Panc1 (cell line): ENCODE data around the gene FAM8A1. TPM values are rescaled to one million over a fixed set of nuclear protein-coding genes. Genes with fewer than 3 reads are reported as not detected.

Experiments used
- ATAC-seq: fragments of 200-7000 bp; cut with Tn5 transposase; 2 replicates; pipeline ENCODE4 v1.9.1; 2020; ENCODE audit warnings: mild to moderate bottlenecking, moderate library complexity
- BruUV-seq: library from RNA; stranded (reverse); fragments of 400-500 nt; replicated peaks from 2 replicates; lab custom pipeline; 2021; lab: Mats Ljungman, UMichigan
- CTCF ChIA-PET: fragments of 300-600 bp; sonication (Branson Sonifier 250); formaldehyde crosslinking; loops from one replicate; lab custom pipeline; 2022; ENCODE audit warnings: antibody characterized with exemption; lab: Charles Lee
- POLR2A ChIA-PET: fragments of 300-600 bp; sonication (Branson Sonifier 250); formaldehyde crosslinking; loops from one replicate; lab custom pipeline; 2022; ENCODE audit warnings: antibody characterized with exemption; lab: Charles Lee
- DNase-seq: peaks from one replicate; pipeline ENCODE4 v3.0.0-alpha.2; 2010; ENCODE audit warnings: low read depth, low spot score
- H3K27ac ChIP-seq: 2 replicates; pipeline ENCODE4 v1.5.1; 2011; ENCODE audit warnings: mild to moderate bottlenecking, low read length, inconsistent platforms
- H3K27me3 ChIP-seq: fragments of 200-500 bp; sonication (Bioruptor generic); 2 replicates; pipeline ENCODE4 v1.6.0; 2014; ENCODE audit warnings: low read length, inconsistent platforms; ENCODE audit not compliant: control insufficient read depth, insufficient read depth
- H3K36me3 ChIP-seq: fragments of 200-500 bp; sonication (Bioruptor generic); 2 replicates; pipeline ENCODE4 v1.5.1; 2014; ENCODE audit warnings: inconsistent platforms, mild to moderate bottlenecking, low read length, moderate library complexity; ENCODE audit not compliant: control insufficient read depth, insufficient read depth
- H3K4me1 ChIP-seq: 2 replicates; pipeline ENCODE4 v1.5.1; 2011; ENCODE audit warnings: inconsistent platforms, mild to moderate bottlenecking, low read length, moderate library complexity; ENCODE audit not compliant: control insufficient read depth, insufficient read depth
- H3K4me3 ChIP-seq, 2 experiments: 2 replicates each; pipeline ENCODE4 v1.5.1; 2011 to 2012; ENCODE audit warnings: low read depth in 2 of 2, low read length in 2 of 2, mild to moderate bottlenecking in 2 of 2, inconsistent platforms in 1 of 2, moderate library complexity in 1 of 2
- H3K9me3 ChIP-seq: fragments of 200-500 bp; sonication (Bioruptor generic); 2 replicates; pipeline ENCODE4 v1.5.1; 2014; ENCODE audit warnings: low read depth, mild to moderate bottlenecking, inconsistent platforms, low read length, moderate library complexity; ENCODE audit not compliant: control insufficient read depth, insufficient read depth
- POLR2AphosphoS5 ChIP-seq: IDR thresholded peaks from 2 replicates; pipeline ENCODE4 v1.6.1; 2012; ENCODE audit warnings: mild to moderate bottlenecking, low read depth, low read length, moderate library complexity
- SIN3A ChIP-seq: IDR thresholded peaks from 2 replicates; pipeline ENCODE4 v1.6.1; 2012; ENCODE audit warnings: low read depth, mild to moderate bottlenecking, low read length, moderate library complexity, borderline replicate concordance; ENCODE audit not compliant: insufficient read depth
- TCF7L2 ChIP-seq: IDR thresholded peaks from 2 replicates; pipeline ENCODE4 v1.6.1; 2011; ENCODE audit warnings: mild to moderate bottlenecking, low read depth, low read length, inconsistent platforms
- in situ Hi-C: cut with HindIII; loops from 2 replicates; pipeline ENCODE4 v1.10.0; 2016; ENCODE audit warnings: low sequenced_read_pairs, low pct_unique_long_range_greater_than_20kb
- intact Hi-C: fragments of 100-400 bp; cut with micrococcal nuclease; formaldehyde crosslinking; loops from one replicate; pipeline ENCODE4 v1.10.0; 2022; ENCODE audit not compliant: unreplicated experiment
- total RNA-seq: library from RNA; stranded (reverse); gene quantifications from one replicate; pipeline ENCODE4 v1.2.1, GENCODE V29; 2021; ENCODE audit not compliant: unreplicated experiment
- TF ChIP-seq, protein P1 (sequence below), 2 experiments: IDR thresholded peaks; 2 replicates each; pipeline ENCODE4 v1.6.1; 2011 to 2012; ENCODE audit warnings: low read depth in 2 of 2, control low read depth in 1 of 2, low read length in 1 of 2, mild to moderate bottlenecking in 1 of 2, moderate library complexity in 1 of 2; ENCODE audit not compliant: insufficient read depth in 1 of 2
- TF ChIP-seq, protein P2 (sequence below): fragments of 450-650 bp; IDR thresholded peaks from 2 replicates; pipeline ENCODE4 v1.5.1; 2017; ENCODE audit warnings: mild to moderate bottlenecking

Gene FAM8A1
- total RNA-seq, 1 experiment from 2014 or later, result 9.3 TPM

DNA sequence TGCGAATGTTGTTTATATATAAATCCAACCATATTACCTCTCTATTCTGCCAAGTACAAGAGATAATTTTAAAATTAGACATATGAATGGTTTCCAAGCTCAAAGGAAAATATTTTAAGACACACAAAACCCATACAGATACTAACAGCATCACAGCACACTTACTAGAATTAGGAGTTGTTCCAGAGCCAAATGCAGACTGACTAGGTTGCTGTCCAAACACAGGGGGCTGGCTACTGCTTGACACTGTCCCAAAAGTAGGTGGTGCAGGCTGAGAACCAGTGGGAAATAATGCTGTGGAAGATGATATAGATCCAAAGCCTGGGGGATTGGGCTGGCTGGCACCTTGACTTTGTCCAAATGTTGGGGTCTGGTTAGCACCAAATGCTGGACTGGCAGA is 24.3 kb downstream of the FAM8A1 start:
- peaks cover 54% of the 10 kb centered on the region for H3K36me3 ChIP-seq
- no peaks in the 10 kb centered on the region for H3K9me3 ChIP-seq
- in situ Hi-C loops (no loop called here), intact Hi-C loops (no loop called here)
- TF ChIP-seq, protein P1, sequence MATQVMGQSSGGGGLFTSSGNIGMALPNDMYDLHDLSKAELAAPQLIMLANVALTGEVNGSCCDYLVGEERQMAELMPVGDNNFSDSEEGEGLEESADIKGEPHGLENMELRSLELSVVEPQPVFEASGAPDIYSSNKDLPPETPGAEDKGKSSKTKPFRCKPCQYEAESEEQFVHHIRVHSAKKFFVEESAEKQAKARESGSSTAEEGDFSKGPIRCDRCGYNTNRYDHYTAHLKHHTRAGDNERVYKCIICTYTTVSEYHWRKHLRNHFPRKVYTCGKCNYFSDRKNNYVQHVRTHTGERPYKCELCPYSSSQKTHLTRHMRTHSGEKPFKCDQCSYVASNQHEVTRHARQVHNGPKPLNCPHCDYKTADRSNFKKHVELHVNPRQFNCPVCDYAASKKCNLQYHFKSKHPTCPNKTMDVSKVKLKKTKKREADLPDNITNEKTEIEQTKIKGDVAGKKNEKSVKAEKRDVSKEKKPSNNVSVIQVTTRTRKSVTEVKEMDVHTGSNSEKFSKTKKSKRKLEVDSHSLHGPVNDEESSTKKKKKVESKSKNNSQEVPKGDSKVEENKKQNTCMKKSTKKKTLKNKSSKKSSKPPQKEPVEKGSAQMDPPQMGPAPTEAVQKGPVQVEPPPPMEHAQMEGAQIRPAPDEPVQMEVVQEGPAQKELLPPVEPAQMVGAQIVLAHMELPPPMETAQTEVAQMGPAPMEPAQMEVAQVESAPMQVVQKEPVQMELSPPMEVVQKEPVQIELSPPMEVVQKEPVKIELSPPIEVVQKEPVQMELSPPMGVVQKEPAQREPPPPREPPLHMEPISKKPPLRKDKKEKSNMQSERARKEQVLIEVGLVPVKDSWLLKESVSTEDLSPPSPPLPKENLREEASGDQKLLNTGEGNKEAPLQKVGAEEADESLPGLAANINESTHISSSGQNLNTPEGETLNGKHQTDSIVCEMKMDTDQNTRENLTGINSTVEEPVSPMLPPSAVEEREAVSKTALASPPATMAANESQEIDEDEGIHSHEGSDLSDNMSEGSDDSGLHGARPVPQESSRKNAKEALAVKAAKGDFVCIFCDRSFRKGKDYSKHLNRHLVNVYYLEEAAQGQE (IDR thresholded peaks at IDR 0.05; ENCODE audit: insufficient read depth in 1 of 2, low read depth in 2 of 2, low read length in 1 of 2), result no peak
- TF ChIP-seq TCF7L2, result no peak
- TF ChIP-seq, protein P2, sequence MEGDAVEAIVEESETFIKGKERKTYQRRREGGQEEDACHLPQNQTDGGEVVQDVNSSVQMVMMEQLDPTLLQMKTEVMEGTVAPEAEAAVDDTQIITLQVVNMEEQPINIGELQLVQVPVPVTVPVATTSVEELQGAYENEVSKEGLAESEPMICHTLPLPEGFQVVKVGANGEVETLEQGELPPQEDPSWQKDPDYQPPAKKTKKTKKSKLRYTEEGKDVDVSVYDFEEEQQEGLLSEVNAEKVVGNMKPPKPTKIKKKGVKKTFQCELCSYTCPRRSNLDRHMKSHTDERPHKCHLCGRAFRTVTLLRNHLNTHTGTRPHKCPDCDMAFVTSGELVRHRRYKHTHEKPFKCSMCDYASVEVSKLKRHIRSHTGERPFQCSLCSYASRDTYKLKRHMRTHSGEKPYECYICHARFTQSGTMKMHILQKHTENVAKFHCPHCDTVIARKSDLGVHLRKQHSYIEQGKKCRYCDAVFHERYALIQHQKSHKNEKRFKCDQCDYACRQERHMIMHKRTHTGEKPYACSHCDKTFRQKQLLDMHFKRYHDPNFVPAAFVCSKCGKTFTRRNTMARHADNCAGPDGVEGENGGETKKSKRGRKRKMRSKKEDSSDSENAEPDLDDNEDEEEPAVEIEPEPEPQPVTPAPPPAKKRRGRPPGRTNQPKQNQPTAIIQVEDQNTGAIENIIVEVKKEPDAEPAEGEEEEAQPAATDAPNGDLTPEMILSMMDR, result no peak
- no peak for TF ChIP-seq SIN3A
- no peak for TF ChIP-seq POLR2AphosphoS5
- ChIA-PET CTCF (no interaction called here), POLR2A (interaction anchor here (0.6 kb wide), 1 partner anchor 231 kb away, joined by 3 read pairs; the partner anchor contains the start of gene CAP2)
- DNase-seq (no peak), ATAC-seq (no peak)
- BruUV-seq, result no TSS peak
- H3K27ac ChIP-seq, result no peak overlapping the region
- no peaks in the 10 kb centered on the region for H3K27me3 ChIP-seq
- no peak overlapping the region for H3K4me3 ChIP-seq
- H3K4me1 ChIP-seq, result no peaks in the 10 kb centered on the region

- intact Hi-C loops (no loop called here), in situ Hi-C loops (no loop called here)
- ChIA-PET POLR2A (interaction anchor here (0.6 kb wide), 1 partner anchor 186 kb away, joined by 3 read pairs; no protein-coding TSS in a partner anchor), CTCF (no interaction called here)
- no TSS peak for BruUV-seq
- no peak for TF ChIP-seq POLR2AphosphoS5
- TF ChIP-seq SIN3A, result no peak
- TF ChIP-seq, protein P1 (IDR thresholded peaks at IDR 0.05; ENCODE audit: insufficient read depth in 1 of 2, low read depth in 2 of 2, low read length in 1 of 2), result no peak
- TF ChIP-seq TCF7L2, result no peak
- TF ChIP-seq, protein P2, result no peak
- Histone ChIP-seq H3K4me1 (no peaks in the 10 kb centered on the region), H3K4me3 (no peak overlapping the region), H3K27me3 (no peaks in the 10 kb centered on the region), H3K27ac (no peak overlapping the region), H3K9me3 (no peaks in the 10 kb centered on the region), H3K36me3 (peaks cover 57% of the 10 kb centered on the region)
- ATAC-seq, result no peak
- no peak for DNase-seq
These were observed 28.8 kb downstream of the FAM8A1 start for GRCh38 chr6:17628873-17629272.
